Activated CD4-positive, alpha-beta memory T cell treated with anti-CD3 and anti-CD28 coated beads for 36 hours (primary cell): Measurements from ENCODE around the gene CDH7. TPM values are rescaled to one million over a fixed set of nuclear protein-coding genes. Genes with fewer than 3 reads are reported as not detected.

Experiments used
- CTCF ChIA-PET: fragments of 350-600 bp; sonication (Branson Sonifier 250); formaldehyde crosslinking; loops from one replicate; lab custom pipeline; 2021; ENCODE audit warnings: antibody characterized with exemption, inconsistent platforms; lab: Charles Lee
- POLR2A ChIA-PET: fragments of 350-600 bp; sonication (Branson Sonifier 250); formaldehyde crosslinking; loops from one replicate; lab custom pipeline; 2021; ENCODE audit warnings: antibody characterized with exemption; lab: Charles Lee
- DNase-seq: peaks from one replicate; pipeline ENCODE4 v3.0.0-alpha.2; 2020
- H3K27ac Mint-ChIP-seq: one replicate; pipeline ENCODE4 v1.8.0; 2021; ENCODE audit warnings: mixed read lengths
- H3K27me3 Mint-ChIP-seq: one replicate; pipeline ENCODE4 v1.8.0; 2021; ENCODE audit warnings: mixed read lengths
- H3K36me3 Mint-ChIP-seq: one replicate; pipeline ENCODE4 v1.8.0; 2021; ENCODE audit warnings: mixed read lengths
- H3K4me1 Mint-ChIP-seq: one replicate; pipeline ENCODE4 v1.8.0; 2021; ENCODE audit warnings: low read depth, mixed read lengths
- H3K4me3 Mint-ChIP-seq: one replicate; pipeline ENCODE4 v1.8.0; 2021; ENCODE audit warnings: mild to moderate bottlenecking, mixed read lengths
- H3K9me3 Mint-ChIP-seq: one replicate; pipeline ENCODE4 v1.8.0; 2021; ENCODE audit warnings: mixed read lengths
- intact Hi-C: fragments of 100-400 bp; cut with micrococcal nuclease; formaldehyde crosslinking; loops from one replicate; pipeline ENCODE4 v1.15.1; 2023
- total RNA-seq, 2 experiments: library from RNA; stranded (reverse); gene quantifications; one replicate each; pipeline ENCODE4 v1.2.3, GENCODE V29; 2021

Gene CDH7
- total RNA-seq: not detected

DNA sequence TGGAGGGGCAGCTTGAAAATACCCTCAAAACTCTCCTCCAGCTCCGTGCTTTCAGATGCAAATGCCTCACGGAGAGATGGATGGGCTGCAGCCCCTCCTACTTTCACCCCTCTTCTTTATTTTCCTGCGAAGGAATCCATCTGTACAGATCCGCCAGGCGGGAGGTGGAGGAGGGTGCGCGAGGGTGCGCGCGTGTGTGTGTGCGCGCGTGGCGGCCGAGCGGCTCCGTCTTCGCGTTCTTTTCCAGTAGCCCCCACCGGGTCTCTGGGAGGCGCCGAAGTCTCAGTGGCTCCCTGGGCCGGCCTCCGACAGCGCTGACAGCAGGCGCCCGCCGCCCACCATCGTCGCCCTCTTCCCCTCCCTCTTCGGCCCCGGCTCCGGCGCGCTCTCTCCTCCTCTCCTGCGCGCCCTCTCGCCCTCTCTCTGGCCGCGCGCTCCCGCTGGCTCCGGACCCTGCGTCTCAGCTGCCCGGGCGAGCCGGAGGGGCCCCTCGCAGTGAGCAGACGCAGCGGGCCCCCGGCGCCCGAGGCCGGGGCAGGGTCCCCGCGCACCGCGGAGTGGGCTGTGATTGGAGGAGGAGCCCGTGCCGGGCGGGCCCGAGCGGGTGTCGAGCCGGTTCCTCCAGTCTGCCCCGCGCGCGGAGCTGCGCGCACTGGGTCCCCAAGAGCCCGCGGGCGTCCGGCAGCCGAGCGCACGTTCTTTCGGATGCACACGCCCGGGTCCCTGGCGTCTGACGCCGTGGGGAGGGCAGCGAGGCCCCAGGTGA is at the start of gene CDH7:
TSS of gene CDH7 (plus strand) at position 624 of the 766 bp plus-strand sequence. CDS start 11,831 bp downstream, outside the sequence.
- Mint-ChIP-seq H3K27ac (no peak within 1 kb of the TSS), H3K4me1 (no peaks in the 10 kb centered on the region), H3K27me3 (peaks cover 10% of the 10 kb centered on the region), H3K36me3 (peaks cover 1% of the 10 kb centered on the region), H3K4me3 (no peak within 1 kb of the TSS), H3K9me3 (peaks cover 7% of the 10 kb centered on the region)
- ChIA-PET POLR2A (no interaction called here), CTCF (no interaction called here)
- DNase-seq: no peak
- intact Hi-C loops: no loop called here

GRCh38 chr18:65704046-65704445 is 46.8 kb upstream of the CDH7 start:
- H3K4me3 Mint-ChIP-seq: no peak overlapping the region
- CTCF ChIA-PET: no interaction called here
- DNase-seq: no peak
- H3K27ac Mint-ChIP-seq: no peak overlapping the region
- peaks cover 9% of the 10 kb centered on the region for H3K9me3 Mint-ChIP-seq
- no peaks in the 10 kb centered on the region for H3K27me3 Mint-ChIP-seq
- no peaks in the 10 kb centered on the region for H3K36me3 Mint-ChIP-seq
- intact Hi-C loops: no loop called here
- no peaks in the 10 kb centered on the region for H3K4me1 Mint-ChIP-seq
- POLR2A ChIA-PET: no interaction called here

DNA sequence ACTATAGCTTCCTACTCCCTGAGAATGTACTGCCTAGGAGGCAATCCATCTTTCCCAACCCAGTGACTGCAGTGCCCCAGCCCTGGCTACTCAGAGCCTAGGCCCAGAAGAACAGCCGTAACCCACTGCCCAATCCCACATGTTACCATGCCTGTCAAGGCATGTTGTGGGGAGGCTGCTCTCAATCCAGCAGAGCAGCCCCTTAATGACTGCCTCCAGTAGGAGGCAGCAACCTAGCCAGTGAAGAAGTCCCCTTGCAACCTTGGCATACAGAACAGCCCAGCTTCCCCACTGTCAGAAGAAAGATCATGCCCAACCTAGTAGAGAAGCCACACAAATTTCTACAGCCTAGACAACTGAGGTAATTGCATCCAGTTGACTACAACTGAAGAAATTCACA is 44.2 kb upstream of the CDH7 start:
- Mint-ChIP-seq H3K9me3 (peaks cover 13% of the 10 kb centered on the region), H3K4me1 (no peaks in the 10 kb centered on the region), H3K27ac (no peak overlapping the region), H3K4me3 (no peak overlapping the region), H3K36me3 (no peaks in the 10 kb centered on the region), H3K27me3 (no peaks in the 10 kb centered on the region)
- intact Hi-C loops: no loop called here
- POLR2A ChIA-PET: no interaction called here
- CTCF ChIA-PET: interaction anchor here (0.7 kb wide), 1 partner anchor 131 kb away, joined by 3 read pairs; no protein-coding TSS in a partner anchor
- no peak for DNase-seq

GRCh38 chr18:65711493-65711892 is 39.3 kb upstream of the CDH7 start:
- Mint-ChIP-seq H3K27ac (no peak overlapping the region), H3K36me3 (no peaks in the 10 kb centered on the region), H3K27me3 (no peaks in the 10 kb centered on the region), H3K4me1 (no peaks in the 10 kb centered on the region), H3K9me3 (peaks cover 11% of the 10 kb centered on the region), H3K4me3 (no peak overlapping the region)
- DNase-seq: no peak
- POLR2A ChIA-PET: no interaction called here
- CTCF ChIA-PET: no interaction called here
- intact Hi-C loops: no loop called here

DNA sequence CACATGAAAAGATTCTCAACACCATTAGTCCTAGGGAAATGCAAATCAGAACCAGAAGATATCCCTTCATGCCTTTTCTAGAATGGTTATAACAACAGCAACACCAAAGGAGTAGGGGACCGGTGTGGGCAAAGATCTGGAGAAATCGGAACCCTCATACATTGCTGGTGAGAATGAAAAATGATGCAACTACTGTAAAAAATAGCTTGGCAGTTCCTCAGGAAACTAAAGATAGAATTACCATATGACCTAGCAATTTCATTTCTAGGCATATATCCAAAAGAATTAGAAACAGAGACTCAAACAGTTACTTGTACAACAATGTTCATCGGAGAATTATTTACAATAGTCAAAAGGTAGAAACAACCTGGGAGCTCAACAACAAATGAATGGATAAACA is 29.2 kb upstream of the CDH7 start:
- Mint-ChIP-seq H3K27ac (no peak overlapping the region), H3K4me1 (no peaks in the 10 kb centered on the region), H3K36me3 (no peaks in the 10 kb centered on the region), H3K4me3 (no peak overlapping the region), H3K9me3 (peaks cover 23% of the 10 kb centered on the region), H3K27me3 (no peaks in the 10 kb centered on the region)
- CTCF ChIA-PET: no interaction called here
- DNase-seq: no peak
- POLR2A ChIA-PET: no interaction called here
- intact Hi-C loops: no loop called here

- POLR2A ChIA-PET: no interaction called here
- Mint-ChIP-seq H3K27me3 (no peaks in the 10 kb centered on the region), H3K9me3 (peaks cover 20% of the 10 kb centered on the region), H3K4me1 (no peaks in the 10 kb centered on the region), H3K27ac (no peak overlapping the region), H3K4me3 (no peak overlapping the region), H3K36me3 (no peaks in the 10 kb centered on the region)
- CTCF ChIA-PET: no interaction called here
- DNase-seq: no peak
- intact Hi-C loops: no loop called here
These were observed 25.4 kb upstream of the CDH7 start for GRCh38 chr18:65725251-65726050.

GRCh38 chr18:65735155-65735554 is 15.7 kb upstream of the CDH7 start:
- ChIA-PET POLR2A (no interaction called here), CTCF (no interaction called here)
- no peaks in the 10 kb centered on the region for H3K4me1 Mint-ChIP-seq
- no peaks in the 10 kb centered on the region for H3K27me3 Mint-ChIP-seq
- no peak overlapping the region for H3K27ac Mint-ChIP-seq
- H3K9me3 Mint-ChIP-seq: peaks cover 13% of the 10 kb centered on the region
- no peak overlapping the region for H3K4me3 Mint-ChIP-seq
- intact Hi-C loops: no loop called here
- H3K36me3 Mint-ChIP-seq: no peaks in the 10 kb centered on the region
- no peak for DNase-seq

DNA sequence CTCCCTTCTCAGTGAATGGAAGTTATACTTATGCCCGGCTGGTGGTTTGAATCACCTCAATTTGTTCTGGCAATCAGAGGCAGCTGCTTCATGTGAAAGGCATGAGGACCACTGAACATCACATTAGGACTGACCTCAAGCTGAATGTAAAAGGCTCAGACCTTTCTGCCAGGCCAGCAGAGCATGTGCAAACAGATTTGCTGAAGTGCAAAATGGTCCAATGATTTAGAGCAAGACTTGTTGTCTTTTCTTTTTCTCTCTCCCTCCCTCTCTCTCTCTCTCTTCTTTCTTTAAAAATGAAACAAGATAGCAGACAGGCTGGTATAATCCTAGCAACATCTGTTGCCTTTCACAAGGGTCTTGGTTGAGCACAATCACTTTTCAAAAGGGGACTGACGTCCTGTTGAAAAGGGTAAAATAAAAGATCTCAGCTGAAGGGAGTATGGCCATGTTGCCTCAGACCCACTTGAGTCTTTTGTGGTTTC is 13.3 kb upstream of the CDH7 start:
- CTCF ChIA-PET: no interaction called here
- no peaks in the 10 kb centered on the region for H3K36me3 Mint-ChIP-seq
- no peak for DNase-seq
- intact Hi-C loops: no loop called here
- H3K4me3 Mint-ChIP-seq: no peak overlapping the region
- no peak overlapping the region for H3K27ac Mint-ChIP-seq
- POLR2A ChIA-PET: no interaction called here
- H3K27me3 Mint-ChIP-seq: no peaks in the 10 kb centered on the region
- peaks cover 4% of the 10 kb centered on the region for H3K9me3 Mint-ChIP-seq
- H3K4me1 Mint-ChIP-seq: no peaks in the 10 kb centered on the region

GRCh38 chr18:65746936-65747335 is 3.9 kb upstream of the CDH7 start:
- no peaks in the 10 kb centered on the region for H3K4me1 Mint-ChIP-seq
- POLR2A ChIA-PET: no interaction called here

GRCh38 chr18:65748321-65748720 is 2.5 kb upstream of the CDH7 start:
- H3K9me3 Mint-ChIP-seq: peaks cover 7% of the 10 kb centered on the region
- H3K27ac Mint-ChIP-seq: no peak overlapping the region
- intact Hi-C loops: no loop called here
- DNase-seq: no peak
- no peak overlapping the region for H3K4me3 Mint-ChIP-seq
- H3K27me3 Mint-ChIP-seq: peaks cover 10% of the 10 kb centered on the region
- ChIA-PET CTCF (no interaction called here), POLR2A (no interaction called here)
- H3K36me3 Mint-ChIP-seq: peaks cover 1% of the 10 kb centered on the region
- no peaks in the 10 kb centered on the region for H3K4me1 Mint-ChIP-seq

More at GRCh38 chr18:65746936-65747335, 3.9 kb upstream of the CDH7 start:
- intact Hi-C loops: no loop called here
- H3K36me3 Mint-ChIP-seq: peaks cover 1% of the 10 kb centered on the region
- peaks cover 10% of the 10 kb centered on the region for H3K27me3 Mint-ChIP-seq
- CTCF ChIA-PET: no interaction called here
- H3K9me3 Mint-ChIP-seq: peaks cover 7% of the 10 kb centered on the region
- DNase-seq: no peak
- no peak overlapping the region for H3K4me3 Mint-ChIP-seq
- H3K27ac Mint-ChIP-seq: no peak overlapping the region

GRCh38 chr18:65749841-65750240 is 971 bp upstream of the CDH7 start:
- peaks cover 7% of the 10 kb centered on the region for H3K9me3 Mint-ChIP-seq
- no peaks in the 10 kb centered on the region for H3K4me1 Mint-ChIP-seq
- H3K27me3 Mint-ChIP-seq: peaks cover 10% of the 10 kb centered on the region
- no peak for DNase-seq
- intact Hi-C loops: no loop called here
- ChIA-PET CTCF (no interaction called here), POLR2A (no interaction called here)
- no peak overlapping the region for H3K4me3 Mint-ChIP-seq
- peaks cover 1% of the 10 kb centered on the region for H3K36me3 Mint-ChIP-seq
- no peak overlapping the region for H3K27ac Mint-ChIP-seq

- intact Hi-C loops: no loop called here
- Mint-ChIP-seq H3K4me1 (no peaks in the 10 kb centered on the region), H3K4me3 (no peak overlapping the region), H3K27me3 (peaks cover 10% of the 10 kb centered on the region), H3K9me3 (peaks cover 7% of the 10 kb centered on the region), H3K36me3 (peaks cover 1% of the 10 kb centered on the region), H3K27ac (no peak overlapping the region)
- DNase-seq: no peak
- CTCF ChIA-PET: no interaction called here
- POLR2A ChIA-PET: no interaction called here
These were observed 608 bp downstream of the CDH7 start for GRCh38 chr18:65751155-65752085.
